ENCODE measurements around the gene TNRC6B. TPM values are rescaled to one million over a fixed set of nuclear protein-coding genes. Genes with fewer than 3 reads are reported as not detected.

Gene TNRC6B
- total RNA-seq, 3 donors from 2014 or later = 32.8 to 53.1 (median 39.7) TPM

DNA sequence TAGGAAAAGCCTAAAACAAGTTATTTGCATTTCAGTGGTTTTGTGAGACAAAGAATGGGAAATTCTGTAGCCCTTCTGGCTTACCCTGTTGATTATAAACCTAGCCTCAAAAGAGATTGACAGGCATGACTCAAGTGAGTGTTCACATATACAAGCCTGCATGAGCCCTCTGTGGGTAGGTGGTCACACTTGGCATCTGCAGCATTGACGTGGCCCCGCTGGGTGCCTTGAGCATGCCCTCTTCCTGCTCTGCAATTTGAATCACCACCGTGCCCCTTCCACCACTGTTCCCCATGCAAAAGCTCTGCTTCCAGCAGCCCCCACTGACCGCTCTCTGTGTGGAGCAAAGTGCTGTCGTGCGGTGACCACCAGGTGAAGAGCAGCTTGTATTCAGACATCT lies 147.6 kb downstream of the TNRC6B start:
- no peak for DNase-seq (ENCODE audit: low spot score in 2 of 2)
- H3K4me3 ChIP-seq = no peak overlapping the region
- H3K27ac ChIP-seq = no peak overlapping the region
- no peak for TF ChIP-seq POLR2A (IDR thresholded peaks at IDR 0.05)
- H3K27me3 ChIP-seq = no peaks in the 10 kb centered on the region
- intact Hi-C loops (cut with DNase I; ENCODE audit: low total_unique reads) = no loop called here
- no peaks in the 10 kb centered on the region for H3K4me1 ChIP-seq
- no peaks in the 10 kb centered on the region for H3K36me3 ChIP-seq
- no peaks in the 10 kb centered on the region for H3K9me3 ChIP-seq

DNA sequence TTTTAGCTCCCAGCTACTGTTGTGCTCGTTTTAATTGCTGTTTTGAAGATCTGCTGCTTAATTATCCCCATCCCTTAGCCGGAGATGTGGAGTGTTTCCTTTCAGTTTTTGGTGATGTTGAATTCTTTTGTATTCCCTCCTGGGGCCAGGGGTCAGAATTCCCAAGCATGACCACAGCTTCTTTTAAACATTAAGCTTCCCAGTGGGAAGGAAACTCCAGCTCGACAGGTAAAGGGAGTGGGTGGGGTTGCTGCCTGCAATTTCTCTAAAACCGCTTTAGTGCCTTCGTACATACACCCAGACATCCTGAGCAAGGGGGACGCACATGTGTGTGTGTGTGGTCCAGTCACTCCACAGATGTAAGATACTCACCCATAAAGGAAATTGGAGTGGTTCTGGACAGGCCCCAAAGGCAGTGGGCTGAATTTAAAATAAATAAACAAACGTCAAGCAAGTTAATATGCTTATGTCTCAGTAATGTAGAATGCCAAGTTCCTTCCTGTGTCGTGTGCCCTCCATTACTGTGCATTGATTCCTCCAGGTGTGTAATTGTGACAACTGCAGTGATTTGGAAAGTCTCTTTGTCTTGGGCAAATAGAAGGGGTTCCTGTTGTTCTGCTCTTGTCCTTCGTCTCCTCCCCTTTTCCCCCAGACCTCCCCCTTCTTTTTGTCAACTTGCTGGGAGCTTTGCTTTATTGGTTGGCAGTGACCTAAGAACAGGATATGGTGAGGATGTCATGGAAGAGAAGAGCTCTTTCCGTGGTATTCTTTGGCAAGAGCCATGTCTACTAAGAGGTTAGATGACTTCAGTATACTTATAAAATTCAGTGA lies 149.4 kb downstream of the TNRC6B start:
- Histone ChIP-seq H3K4me3 (no peak overlapping the region), H3K27ac (peak overlapping the region; percentile 5 to 16), H3K27me3 (no peaks in the 10 kb centered on the region), H3K4me1 (no peaks in the 10 kb centered on the region), H3K9me3 (no peaks in the 10 kb centered on the region), H3K36me3 (no peaks in the 10 kb centered on the region)
- no peak for DNase-seq (ENCODE audit: low spot score in 2 of 2)
- intact Hi-C loops (cut with DNase I; ENCODE audit: low total_unique reads) = no loop called here
- no peak for TF ChIP-seq POLR2AphosphoS5 (IDR thresholded peaks at IDR 0.05)
- no peak for TF ChIP-seq POLR2A (IDR thresholded peaks at IDR 0.05)
- TF ChIP-seq, protein P1, sequence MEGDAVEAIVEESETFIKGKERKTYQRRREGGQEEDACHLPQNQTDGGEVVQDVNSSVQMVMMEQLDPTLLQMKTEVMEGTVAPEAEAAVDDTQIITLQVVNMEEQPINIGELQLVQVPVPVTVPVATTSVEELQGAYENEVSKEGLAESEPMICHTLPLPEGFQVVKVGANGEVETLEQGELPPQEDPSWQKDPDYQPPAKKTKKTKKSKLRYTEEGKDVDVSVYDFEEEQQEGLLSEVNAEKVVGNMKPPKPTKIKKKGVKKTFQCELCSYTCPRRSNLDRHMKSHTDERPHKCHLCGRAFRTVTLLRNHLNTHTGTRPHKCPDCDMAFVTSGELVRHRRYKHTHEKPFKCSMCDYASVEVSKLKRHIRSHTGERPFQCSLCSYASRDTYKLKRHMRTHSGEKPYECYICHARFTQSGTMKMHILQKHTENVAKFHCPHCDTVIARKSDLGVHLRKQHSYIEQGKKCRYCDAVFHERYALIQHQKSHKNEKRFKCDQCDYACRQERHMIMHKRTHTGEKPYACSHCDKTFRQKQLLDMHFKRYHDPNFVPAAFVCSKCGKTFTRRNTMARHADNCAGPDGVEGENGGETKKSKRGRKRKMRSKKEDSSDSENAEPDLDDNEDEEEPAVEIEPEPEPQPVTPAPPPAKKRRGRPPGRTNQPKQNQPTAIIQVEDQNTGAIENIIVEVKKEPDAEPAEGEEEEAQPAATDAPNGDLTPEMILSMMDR (IDR thresholded peaks at IDR 0.05) = no peak

DNA sequence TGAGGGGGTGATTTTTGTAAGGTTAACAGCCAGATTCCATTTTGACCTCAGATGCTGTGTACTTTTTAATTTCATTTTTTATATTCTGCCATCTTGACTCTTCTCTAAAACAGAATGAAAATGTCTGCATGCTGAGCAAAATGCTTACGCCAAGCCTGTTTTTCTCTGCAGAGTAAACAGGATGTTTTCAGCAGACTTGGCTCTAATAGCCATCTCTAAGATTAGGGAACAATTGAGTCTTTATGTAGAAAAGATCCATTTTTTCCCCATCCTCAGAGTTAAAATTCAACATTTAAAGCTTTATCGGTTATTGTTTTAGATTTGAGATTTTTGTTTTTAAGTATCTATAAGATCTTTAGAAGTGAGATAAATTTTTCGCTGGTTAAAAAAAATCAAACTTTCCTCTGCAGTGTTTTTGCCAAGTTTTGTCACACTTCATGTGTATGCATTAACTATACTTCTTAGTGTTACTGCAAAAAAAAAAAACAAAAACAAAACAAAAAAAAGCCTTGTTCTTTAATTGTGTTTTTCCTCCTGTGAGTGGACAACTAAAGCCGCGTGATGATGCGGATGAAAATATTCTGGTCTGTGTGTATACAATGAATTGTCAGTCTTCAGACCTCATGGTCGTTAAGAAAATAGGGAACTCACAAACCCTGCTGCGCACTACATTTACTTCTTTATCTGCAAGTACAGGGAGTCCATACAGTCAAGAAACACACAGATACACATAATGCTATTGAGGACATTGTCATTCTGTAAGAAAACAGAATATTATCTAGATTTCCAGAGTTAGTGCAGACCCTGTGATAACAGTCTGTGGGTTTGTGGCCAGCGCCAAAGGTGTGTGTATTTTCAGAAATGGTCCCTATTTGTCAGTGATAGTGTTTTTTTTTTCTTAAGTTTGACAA lies 151.1 kb downstream of the TNRC6B start:
- no peaks in the 10 kb centered on the region for H3K36me3 ChIP-seq
- intact Hi-C loops (cut with DNase I; ENCODE audit: low total_unique reads) = no loop called here
- DNase-seq (ENCODE audit: low spot score in 2 of 2) = no peak
- H3K9me3 ChIP-seq = no peaks in the 10 kb centered on the region
- H3K4me3 ChIP-seq = no peak overlapping the region
- H3K27ac ChIP-seq = no peak overlapping the region
- no peaks in the 10 kb centered on the region for H3K27me3 ChIP-seq
- H3K4me1 ChIP-seq = no peaks in the 10 kb centered on the region
- TF ChIP-seq POLR2A (IDR thresholded peaks at IDR 0.05) = no peak
- TF ChIP-seq, protein P1 (IDR thresholded peaks at IDR 0.05) = no peak
- TF ChIP-seq POLR2AphosphoS5 (IDR thresholded peaks at IDR 0.05) = no peak

GRCh38 chr22:40329466-40329865 lies 151.7 kb downstream of the TNRC6B start:
- Histone ChIP-seq H3K36me3 (no peaks in the 10 kb centered on the region), H3K4me3 (no peak overlapping the region), H3K27me3 (no peaks in the 10 kb centered on the region), H3K27ac (no peak overlapping the region), H3K9me3 (no peaks in the 10 kb centered on the region), H3K4me1 (no peaks in the 10 kb centered on the region)
- DNase-seq (ENCODE audit: low spot score in 2 of 2) = no peak
- intact Hi-C loops (cut with DNase I; ENCODE audit: low total_unique reads) = no loop called here
- TF ChIP-seq POLR2AphosphoS5 (IDR thresholded peaks at IDR 0.05) (no peak), POLR2A (IDR thresholded peaks at IDR 0.05) (no peak)
- TF ChIP-seq, protein P1 (IDR thresholded peaks at IDR 0.05) = no peak

- H3K4me1 ChIP-seq = no peaks in the 10 kb centered on the region
- H3K27ac ChIP-seq = no peak overlapping the region
- no peaks in the 10 kb centered on the region for H3K36me3 ChIP-seq
- DNase-seq (ENCODE audit: low spot score in 2 of 2) = no peak
- intact Hi-C loops (cut with DNase I; ENCODE audit: low total_unique reads) = no loop called here
- no peak overlapping the region for H3K4me3 ChIP-seq
- H3K27me3 ChIP-seq = no peaks in the 10 kb centered on the region
- H3K9me3 ChIP-seq = no peaks in the 10 kb centered on the region
- TF ChIP-seq POLR2AphosphoS5 (IDR thresholded peaks at IDR 0.05) = no peak
- TF ChIP-seq POLR2A (IDR thresholded peaks at IDR 0.05) = no peak
- TF ChIP-seq, protein P1 (IDR thresholded peaks at IDR 0.05) = no peak
These were observed 152.4 kb downstream of the TNRC6B start for GRCh38 chr22:40330086-40330485.

Data from breast epithelium (tissue), 4 donors.